HUES6 (cell line): ENCODE results near the gene IFNGR2.
A peak's percentile ranks its signal among the peaks of the same experiment; 100 is the strongest.

Source experiments
- H3K27ac ChIP-seq: 2 replicates; pipeline ENCODE4 v1.7.0; 2013; ENCODE audit warnings: low read depth, mild to moderate bottlenecking, low read length, inconsistent platforms
- H3K27me3 ChIP-seq: 2 replicates; pipeline ENCODE4 v1.6.1; 2013; ENCODE audit warnings: low read length; ENCODE audit not compliant: control insufficient read depth, insufficient read depth
- H3K36me3 ChIP-seq: 2 replicates; pipeline ENCODE4 v1.6.1; 2013; ENCODE audit warnings: low read length; ENCODE audit not compliant: control insufficient read depth, insufficient read depth
- H3K4me1 ChIP-seq: 2 replicates; pipeline ENCODE4 v1.6.1; 2013; ENCODE audit warnings: low read length; ENCODE audit not compliant: control insufficient read depth, insufficient read depth
- H3K4me3 ChIP-seq: 2 replicates; pipeline ENCODE4 v1.5.1; 2013; ENCODE audit warnings: low read depth, low read length
- H3K9ac ChIP-seq: one replicate; pipeline ENCODE4 v1.6.1; 2013; ENCODE audit warnings: mild to moderate bottlenecking, low read length
- H3K9me3 ChIP-seq: 2 replicates; pipeline ENCODE4 v1.6.1; 2013; ENCODE audit warnings: low read depth, low read length; ENCODE audit not compliant: control insufficient read depth, insufficient read depth

The IFNGR2 gene

DNA sequence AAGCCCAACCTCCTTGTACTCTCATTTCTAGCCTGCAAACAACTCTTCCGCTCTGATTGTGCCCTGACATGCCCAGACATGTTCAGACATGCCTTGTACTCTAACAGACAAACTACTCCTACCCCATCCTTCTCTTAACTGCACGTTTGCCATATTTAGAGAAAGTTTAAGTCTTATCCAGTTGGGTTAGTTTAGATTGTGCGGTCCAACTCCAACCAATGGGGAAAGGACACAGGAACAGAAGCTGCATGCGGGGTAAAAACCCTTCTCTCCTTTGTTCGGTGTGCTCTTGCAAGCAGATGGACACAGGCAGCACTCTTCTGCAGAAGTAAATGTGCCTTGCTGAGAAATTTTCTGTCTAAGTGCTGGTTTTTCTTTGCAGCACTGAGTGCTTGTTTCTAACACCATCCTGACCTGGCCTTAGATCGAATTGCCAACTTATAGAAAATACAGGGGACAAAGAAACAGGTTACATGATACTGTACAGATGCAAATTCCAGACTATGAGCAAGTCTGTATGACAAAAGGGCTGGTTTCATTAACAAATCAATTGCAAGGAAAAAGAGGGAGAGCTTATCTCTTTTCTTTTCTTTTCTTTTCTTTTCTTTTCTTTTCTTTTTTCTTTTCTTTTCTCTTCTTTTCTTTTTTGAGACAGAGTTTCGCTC, 35.8 kb upstream of the IFNGR2 start:
- H3K9ac ChIP-seq = no peak overlapping the region
- peaks cover 4% of the 10 kb centered on the region; the same call in 1 of the 2 replicates for H3K4me1 ChIP-seq
- no peaks in the 10 kb centered on the region for H3K36me3 ChIP-seq
- H3K27ac ChIP-seq = 0 out of 2 replicates have a peak overlapping the region, but pooled peaks have one; percentile 19
- peaks cover 47% of the 10 kb centered on the region for H3K9me3 ChIP-seq
- H3K27me3 ChIP-seq = no peaks in the 10 kb centered on the region
- H3K4me3 ChIP-seq = no peak overlapping the region

DNA sequence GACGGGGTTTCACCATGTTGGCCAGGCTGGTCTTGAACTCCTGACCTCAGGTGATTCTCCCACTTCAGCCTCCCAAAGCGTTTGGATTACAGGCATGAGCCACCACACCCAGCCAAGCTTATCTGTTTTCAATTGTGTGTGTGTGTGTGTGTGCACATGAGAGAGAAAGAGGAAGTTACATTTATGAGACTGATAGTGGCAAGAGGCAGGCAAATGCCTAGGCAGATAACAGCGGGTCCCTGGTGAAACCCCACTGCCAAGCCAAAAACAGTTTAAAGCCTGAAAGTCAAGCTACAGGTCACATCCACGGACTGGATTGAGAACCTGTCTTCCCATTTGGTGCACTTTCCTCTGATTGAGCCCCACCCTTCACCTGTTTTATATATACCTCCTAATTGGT, 35.1 kb upstream of the IFNGR2 start:
- no peaks in the 10 kb centered on the region for H3K4me1 ChIP-seq
- H3K36me3 ChIP-seq = no peaks in the 10 kb centered on the region
- no peak overlapping the region for H3K9ac ChIP-seq
- H3K9me3 ChIP-seq = peaks cover 47% of the 10 kb centered on the region
- no peaks in the 10 kb centered on the region for H3K27me3 ChIP-seq
- H3K27ac ChIP-seq = no peak overlapping the region
- H3K4me3 ChIP-seq = no peak overlapping the region

DNA sequence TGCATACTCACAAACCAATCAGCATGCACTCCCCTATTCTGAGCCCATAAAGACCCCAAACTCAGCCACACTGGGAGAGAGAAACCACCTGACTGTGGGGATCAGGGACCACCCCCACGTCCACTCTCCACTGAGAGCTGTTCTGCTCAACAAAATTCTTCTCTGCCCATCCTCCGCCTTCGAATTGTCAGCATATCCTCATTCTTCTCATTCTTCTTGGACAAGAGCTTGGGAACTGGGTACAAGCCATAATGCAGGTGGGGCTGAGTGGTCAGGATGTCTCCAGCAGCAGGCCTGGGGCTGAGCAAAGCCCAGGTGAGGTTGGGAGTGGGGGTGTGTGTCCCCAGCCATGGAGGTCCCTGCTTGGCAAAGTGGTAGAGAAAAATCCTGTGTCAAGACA, 34.6 kb upstream of the IFNGR2 start:
- H3K4me1 ChIP-seq = no peaks in the 10 kb centered on the region
- H3K9ac ChIP-seq = no peak overlapping the region
- H3K9me3 ChIP-seq = peaks cover 47% of the 10 kb centered on the region
- no peaks in the 10 kb centered on the region for H3K36me3 ChIP-seq
- H3K4me3 ChIP-seq = no peak overlapping the region
- H3K27ac ChIP-seq = no peak overlapping the region
- H3K27me3 ChIP-seq = no peaks in the 10 kb centered on the region

DNA sequence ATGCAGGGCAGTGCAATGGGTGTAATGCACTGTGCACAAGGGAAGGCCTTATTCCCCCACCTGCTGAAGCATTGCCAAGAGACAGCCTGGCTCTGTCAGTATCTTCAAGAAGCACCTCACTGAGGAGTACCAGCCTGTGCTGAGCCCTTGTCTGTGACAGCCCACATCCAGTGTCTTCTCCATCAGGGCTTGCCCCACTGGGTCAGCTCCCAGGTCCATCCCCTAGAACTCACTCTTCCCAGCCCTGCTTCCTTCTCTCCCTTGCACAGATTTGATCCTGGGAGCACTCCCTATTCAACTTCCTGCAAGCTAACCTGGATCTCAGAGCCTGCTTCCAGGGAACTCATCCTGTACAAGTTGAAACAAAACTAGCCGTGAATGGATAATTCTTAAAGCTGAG, 33.6 kb upstream of the IFNGR2 start:
- no peaks in the 10 kb centered on the region for H3K36me3 ChIP-seq
- no peaks in the 10 kb centered on the region for H3K4me1 ChIP-seq
- no peak overlapping the region for H3K27ac ChIP-seq
- peaks cover 47% of the 10 kb centered on the region for H3K9me3 ChIP-seq
- no peaks in the 10 kb centered on the region for H3K27me3 ChIP-seq
- H3K9ac ChIP-seq = no peak overlapping the region
- no peak overlapping the region for H3K4me3 ChIP-seq

DNA sequence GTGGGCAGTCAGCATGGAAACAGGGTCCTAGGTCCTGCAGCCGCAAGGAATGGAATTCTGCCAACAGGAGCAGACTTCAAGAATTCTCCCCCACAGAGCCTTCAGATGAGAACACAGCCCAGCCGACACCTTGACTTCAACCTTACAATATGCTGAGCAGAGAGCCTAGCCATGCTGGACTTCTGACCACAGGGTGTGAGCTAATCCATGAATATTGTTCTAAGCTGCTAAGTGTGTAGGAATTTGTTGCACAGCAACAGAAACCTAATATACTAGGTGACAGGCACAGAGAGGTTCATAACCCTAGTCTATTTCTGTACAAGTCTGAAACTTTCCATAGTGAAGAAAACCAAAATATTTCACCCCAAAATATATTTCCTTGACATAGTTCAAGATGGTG, 32.9 kb upstream of the IFNGR2 start:
- Histone ChIP-seq H3K27me3 (no peaks in the 10 kb centered on the region), H3K4me3 (no peak overlapping the region), H3K4me1 (no peaks in the 10 kb centered on the region), H3K9me3 (peaks cover 47% of the 10 kb centered on the region), H3K27ac (no peak overlapping the region), H3K36me3 (no peaks in the 10 kb centered on the region), H3K9ac (no peak overlapping the region)

DNA sequence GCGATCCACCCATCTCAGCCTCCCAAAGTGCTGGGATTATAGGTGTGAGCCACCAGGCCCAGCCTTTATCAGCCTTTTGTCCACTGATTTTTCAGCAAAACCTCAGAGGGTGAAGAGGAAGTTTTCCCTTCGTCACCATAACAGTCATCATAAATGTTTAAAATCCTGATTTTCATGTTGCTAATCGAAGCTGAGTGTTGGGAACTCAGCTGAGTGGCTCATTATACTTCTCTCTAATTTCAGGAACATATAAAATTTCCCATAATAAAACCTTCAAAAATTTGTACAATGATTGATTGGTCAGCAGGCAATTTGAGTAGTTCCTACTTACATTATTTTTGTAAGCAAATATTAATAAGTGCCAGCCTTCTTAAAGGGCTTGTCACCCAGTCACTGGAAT, 31.8 kb upstream of the IFNGR2 start:
- H3K36me3 ChIP-seq = no peaks in the 10 kb centered on the region
- no peak overlapping the region for H3K9ac ChIP-seq
- H3K27me3 ChIP-seq = no peaks in the 10 kb centered on the region
- H3K9me3 ChIP-seq = peaks cover 41% of the 10 kb centered on the region
- H3K4me3 ChIP-seq = no peak overlapping the region
- no peak overlapping the region for H3K27ac ChIP-seq
- H3K4me1 ChIP-seq = no peaks in the 10 kb centered on the region

DNA sequence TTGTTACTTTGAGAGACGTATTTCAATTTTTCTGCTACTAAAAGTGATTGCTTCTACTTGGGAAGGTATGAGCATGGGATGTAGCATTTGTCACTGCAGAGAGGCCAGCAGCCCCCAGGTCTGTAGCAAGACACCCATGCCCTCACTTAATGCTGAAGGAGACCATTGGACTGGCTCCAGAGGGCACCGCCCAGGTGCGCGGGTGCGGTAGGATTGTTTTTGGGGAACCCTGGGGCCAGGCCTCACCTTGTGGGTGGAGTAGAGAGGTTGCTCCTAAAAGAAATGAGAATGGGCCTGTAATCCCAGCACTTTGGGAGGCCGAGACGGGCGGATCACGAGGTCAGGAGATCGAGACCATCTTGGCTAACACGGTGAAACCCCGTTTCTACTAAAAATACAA, 30.6 kb upstream of the IFNGR2 start:
- peaks cover 29% of the 10 kb centered on the region for H3K9me3 ChIP-seq
- no peak overlapping the region for H3K9ac ChIP-seq
- H3K36me3 ChIP-seq = no peaks in the 10 kb centered on the region
- no peak overlapping the region for H3K4me3 ChIP-seq
- H3K4me1 ChIP-seq = no peaks in the 10 kb centered on the region
- H3K27ac ChIP-seq = no peak overlapping the region
- H3K27me3 ChIP-seq = no peaks in the 10 kb centered on the region

DNA sequence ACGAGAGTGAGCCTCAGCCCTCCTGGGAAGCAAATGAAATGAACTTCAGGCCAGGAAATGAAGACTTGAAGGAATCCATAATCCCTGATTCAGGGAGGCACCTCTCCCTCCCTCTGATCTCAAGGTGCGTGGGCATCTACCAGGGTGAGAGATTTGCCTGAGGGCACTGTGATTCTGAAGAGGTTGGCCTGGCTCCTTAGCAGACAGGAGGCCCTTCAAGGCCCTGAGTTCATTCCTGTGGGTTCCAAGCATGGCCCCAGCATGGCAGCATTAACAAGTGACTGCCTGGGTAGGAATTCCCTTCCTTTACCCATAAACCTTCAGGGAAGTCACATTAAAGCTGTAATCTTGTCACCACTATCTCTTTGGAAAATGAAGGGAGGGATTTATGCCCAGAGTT, 29.8 kb upstream of the IFNGR2 start:
- Histone ChIP-seq H3K36me3 (no peaks in the 10 kb centered on the region), H3K4me1 (no peaks in the 10 kb centered on the region), H3K4me3 (no peak overlapping the region), H3K27ac (no peak overlapping the region), H3K9me3 (peaks cover 22% of the 10 kb centered on the region), H3K27me3 (no peaks in the 10 kb centered on the region), H3K9ac (no peak overlapping the region)

DNA sequence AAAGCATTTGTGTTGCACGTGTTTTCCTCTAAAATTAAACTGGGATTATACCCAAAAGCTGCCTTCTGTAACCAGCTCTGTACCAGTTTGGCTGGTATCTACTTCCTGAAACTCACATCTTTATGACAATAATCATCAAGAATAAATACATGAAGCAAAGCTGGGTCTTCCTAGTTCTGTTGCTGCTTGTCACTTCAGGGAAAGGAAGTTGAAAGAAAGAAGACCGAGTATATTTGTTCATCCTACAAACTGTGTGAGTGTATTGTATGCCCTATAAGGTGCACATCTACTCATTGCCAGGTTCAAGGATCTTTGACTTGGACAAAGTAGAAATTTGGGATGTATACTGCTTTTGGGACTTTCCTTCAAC, 29.1 kb upstream of the IFNGR2 start:
- Histone ChIP-seq H3K9me3 (peaks cover 17% of the 10 kb centered on the region), H3K27me3 (no peaks in the 10 kb centered on the region), H3K4me3 (no peak overlapping the region), H3K4me1 (no peaks in the 10 kb centered on the region), H3K36me3 (no peaks in the 10 kb centered on the region), H3K27ac (no peak overlapping the region), H3K9ac (no peak overlapping the region)

DNA sequence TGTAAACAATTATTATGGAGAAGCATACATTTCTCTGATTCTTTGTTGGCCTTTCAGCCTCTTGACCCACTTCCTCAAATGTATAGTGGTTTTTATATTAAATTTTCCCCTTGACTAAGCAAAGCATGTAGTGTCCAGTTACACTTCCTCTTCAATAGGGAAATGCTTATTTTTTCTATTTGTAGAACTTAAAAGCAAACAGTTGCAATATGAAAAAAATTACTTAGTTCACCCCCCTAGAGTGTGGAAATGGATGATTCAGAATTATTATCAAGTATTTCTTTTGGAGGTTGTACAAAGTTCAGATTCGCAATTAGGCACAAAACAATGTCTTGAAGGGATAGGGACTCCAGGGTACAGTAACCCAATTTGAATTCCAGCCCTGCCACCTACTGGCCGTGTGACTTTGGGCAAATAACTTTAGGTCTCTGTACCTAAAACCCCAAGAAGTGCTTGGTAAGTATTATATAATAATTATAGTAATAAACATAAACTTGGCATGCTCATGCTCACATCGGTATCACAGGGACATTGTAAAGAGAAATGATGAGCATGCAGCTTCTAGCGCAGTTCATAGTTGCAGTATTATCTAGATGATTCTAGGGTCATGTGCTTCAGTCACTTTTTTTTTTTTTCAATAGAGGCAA, 28.6 kb upstream of the IFNGR2 start:
- Histone ChIP-seq H3K4me1 (no peaks in the 10 kb centered on the region), H3K4me3 (no peak overlapping the region), H3K9me3 (peaks cover 13% of the 10 kb centered on the region), H3K27ac (no peak overlapping the region), H3K27me3 (no peaks in the 10 kb centered on the region), H3K9ac (no peak overlapping the region), H3K36me3 (no peaks in the 10 kb centered on the region)

DNA sequence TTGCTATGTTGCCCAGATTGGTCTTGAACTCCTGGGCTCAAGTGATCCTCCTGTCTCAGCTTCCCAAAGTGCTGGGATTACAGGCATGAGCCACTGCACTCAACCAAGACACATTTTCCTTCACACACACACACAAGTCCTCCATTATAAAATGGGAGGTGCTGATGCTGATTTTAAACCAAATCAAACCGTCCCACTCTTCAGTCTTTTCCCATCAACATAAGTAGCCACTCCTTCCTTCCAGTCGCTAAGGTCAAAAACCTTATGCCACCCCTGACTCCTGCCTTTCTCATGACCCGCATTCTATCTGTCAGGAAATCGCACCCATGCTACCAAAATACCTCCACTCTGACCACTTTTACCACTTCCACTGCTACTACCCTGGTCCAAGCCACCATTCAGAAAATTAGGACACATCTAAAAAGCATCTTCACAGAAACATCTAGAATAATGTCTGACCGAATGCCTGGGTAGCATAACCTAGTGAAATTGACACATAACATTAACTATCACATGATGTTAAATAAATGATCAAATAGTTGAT, 28.0 kb upstream of the IFNGR2 start:
- H3K27me3 ChIP-seq = no peaks in the 10 kb centered on the region
- H3K9me3 ChIP-seq = peaks cover 7% of the 10 kb centered on the region
- no peak overlapping the region for H3K9ac ChIP-seq
- peaks cover 2% of the 10 kb centered on the region; the same call in 1 of the 2 replicates for H3K4me1 ChIP-seq
- H3K4me3 ChIP-seq = no peak overlapping the region
- H3K36me3 ChIP-seq = no peaks in the 10 kb centered on the region
- no peak overlapping the region for H3K27ac ChIP-seq
